Measurements from ENCODE around the gene GPC5. TPM values are rescaled to one million over a fixed set of nuclear protein-coding genes. Genes with fewer than 3 reads are reported as not detected.

The GPC5 gene
- total RNA-seq, 2 donors from 2014 or later, result 0.55 to 1.0 TPM

Other genes with a start within 250 kb of the GPC5 start
- gene MIR17HG, start 50.9 kb upstream of the GPC5 start, total RNA-seq, result 10 to 100 TPM; 15.9 to 39.8 TPM